IPS-15b (cell line): Measurements from ENCODE around the gene MRPS27.
A peak's percentile ranks its signal among the peaks of the same experiment; 100 is the strongest.

Source experiments
- H3K27me3 ChIP-seq: one replicate; pipeline ENCODE4 v1.6.1; 2013; ENCODE audit warnings: low read length; ENCODE audit not compliant: control insufficient read depth, insufficient read depth
- H3K36me3 ChIP-seq: one replicate; pipeline ENCODE4 v1.6.1; 2013; ENCODE audit warnings: low read length; ENCODE audit not compliant: control insufficient read depth, insufficient read depth
- H3K4me1 ChIP-seq: one replicate; pipeline ENCODE4 v1.6.1; 2013; ENCODE audit warnings: mild to moderate bottlenecking, low read length; ENCODE audit not compliant: control insufficient read depth, insufficient read depth
- H3K4me3 ChIP-seq: one replicate; pipeline ENCODE4 v1.5.1; 2013; ENCODE audit warnings: low read depth, low read length
- H3K9ac ChIP-seq: one replicate; pipeline ENCODE4 v1.6.1; 2013; ENCODE audit warnings: low read depth, mild to moderate bottlenecking, low read length
- H3K9me3 ChIP-seq: one replicate; pipeline ENCODE4 v1.6.1; 2013; ENCODE audit warnings: mild to moderate bottlenecking, low read length; ENCODE audit not compliant: control insufficient read depth, insufficient read depth

Gene MRPS27

DNA sequence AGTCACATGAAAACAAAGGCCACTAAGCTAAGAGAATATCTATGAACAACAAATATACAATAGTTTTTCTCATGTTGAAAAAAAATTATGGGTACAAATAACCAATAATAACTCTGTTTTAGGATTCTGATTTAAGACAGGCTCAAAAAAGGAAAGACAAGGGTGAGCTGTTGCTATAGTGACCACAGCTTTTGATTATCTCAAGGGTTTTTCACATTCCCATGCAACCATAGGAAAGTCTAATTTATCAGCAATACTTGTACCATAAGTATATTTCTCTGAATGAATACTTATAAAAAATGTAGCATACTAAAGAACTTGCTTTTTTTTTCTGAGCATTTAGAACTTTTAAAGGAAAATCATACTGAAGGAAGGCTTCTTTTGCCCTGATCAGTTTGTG is 68.0 kb downstream of the MRPS27 start:
- H3K36me3 ChIP-seq, result no peaks in the 10 kb centered on the region
- H3K4me1 ChIP-seq, result peaks cover 6% of the 10 kb centered on the region
- no peaks in the 10 kb centered on the region for H3K9me3 ChIP-seq

GRCh38 chr5:72251386-72251785 is 68.7 kb downstream of the MRPS27 start:
- Histone ChIP-seq H3K36me3 (no peaks in the 10 kb centered on the region), H3K9me3 (no peaks in the 10 kb centered on the region), H3K27me3 (no peaks in the 10 kb centered on the region), H3K9ac (no peak overlapping the region), H3K4me1 (peaks cover 6% of the 10 kb centered on the region), H3K4me3 (no peak overlapping the region)

More for the DNA sequence above, 68.0 kb downstream of the MRPS27 start:
- Histone ChIP-seq H3K4me3 (no peak overlapping the region), H3K27me3 (no peaks in the 10 kb centered on the region), H3K9ac (no peak overlapping the region)

DNA sequence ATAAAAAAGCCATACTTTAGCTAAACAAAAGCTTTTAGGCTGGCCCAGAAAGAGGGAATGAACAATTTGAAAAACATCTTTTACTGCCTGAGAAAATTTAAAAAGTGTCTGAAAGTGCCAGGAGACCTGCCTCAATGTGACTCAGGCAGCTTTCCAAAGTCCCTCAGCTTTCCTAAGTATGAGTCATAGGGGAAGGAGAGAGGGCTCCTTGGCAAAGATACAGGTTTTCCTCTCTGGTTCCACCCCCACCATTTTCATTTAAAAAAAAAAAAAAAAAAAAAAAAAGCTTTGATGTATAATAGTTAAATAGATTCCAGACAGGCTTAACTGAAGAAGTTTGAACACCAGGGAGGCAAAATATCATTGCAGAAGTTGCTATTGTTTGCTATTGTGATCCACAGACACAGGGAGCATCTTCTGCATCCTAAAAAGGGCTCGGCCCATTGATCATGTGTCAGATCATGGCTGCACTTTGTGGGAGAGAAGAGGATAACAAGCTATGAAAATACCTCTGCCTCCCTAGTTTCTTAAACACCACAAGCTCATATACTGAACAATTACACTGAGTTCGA is 71.5 kb downstream of the MRPS27 start:
- peaks cover 6% of the 10 kb centered on the region for H3K4me1 ChIP-seq

DNA sequence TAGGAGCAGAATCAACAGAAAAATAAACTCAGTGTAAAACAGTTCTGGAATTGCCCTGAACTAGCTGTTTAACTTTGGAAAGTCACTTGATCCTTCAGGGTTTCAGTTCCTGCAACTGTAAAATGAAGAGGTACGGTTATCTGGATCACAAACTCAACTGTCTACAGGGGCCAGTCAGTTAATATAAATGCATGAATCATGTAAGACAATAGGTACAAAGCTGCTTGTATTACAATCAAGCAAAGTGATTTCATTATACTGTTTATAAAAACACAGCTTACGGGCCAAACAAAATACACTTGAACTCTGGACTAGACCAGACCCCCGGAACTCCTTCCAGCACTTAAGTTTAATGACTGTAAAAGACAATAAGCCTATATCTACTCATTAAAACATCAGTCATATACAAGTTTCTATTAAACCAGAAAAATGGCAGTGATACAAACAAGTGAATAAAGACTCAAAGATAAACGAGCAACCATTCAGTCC is 73.0 kb downstream of the MRPS27 start:
- Histone ChIP-seq H3K36me3 (no peaks in the 10 kb centered on the region), H3K9me3 (no peaks in the 10 kb centered on the region), H3K27me3 (no peaks in the 10 kb centered on the region), H3K9ac (no peak overlapping the region), H3K4me1 (peaks cover 14% of the 10 kb centered on the region), H3K4me3 (no peak overlapping the region)

More for the DNA sequence above, 71.5 kb downstream of the MRPS27 start:
- Histone ChIP-seq H3K4me3 (no peak overlapping the region), H3K9me3 (no peaks in the 10 kb centered on the region), H3K36me3 (no peaks in the 10 kb centered on the region), H3K27me3 (no peaks in the 10 kb centered on the region), H3K9ac (no peak overlapping the region)

- Histone ChIP-seq H3K4me1 (peaks cover 14% of the 10 kb centered on the region), H3K4me3 (no peak overlapping the region), H3K36me3 (no peaks in the 10 kb centered on the region), H3K9me3 (no peaks in the 10 kb centered on the region), H3K27me3 (no peaks in the 10 kb centered on the region), H3K9ac (no peak overlapping the region)
Measured at GRCh38 chr5:72245951-72246532, 74.0 kb downstream of the MRPS27 start.

DNA sequence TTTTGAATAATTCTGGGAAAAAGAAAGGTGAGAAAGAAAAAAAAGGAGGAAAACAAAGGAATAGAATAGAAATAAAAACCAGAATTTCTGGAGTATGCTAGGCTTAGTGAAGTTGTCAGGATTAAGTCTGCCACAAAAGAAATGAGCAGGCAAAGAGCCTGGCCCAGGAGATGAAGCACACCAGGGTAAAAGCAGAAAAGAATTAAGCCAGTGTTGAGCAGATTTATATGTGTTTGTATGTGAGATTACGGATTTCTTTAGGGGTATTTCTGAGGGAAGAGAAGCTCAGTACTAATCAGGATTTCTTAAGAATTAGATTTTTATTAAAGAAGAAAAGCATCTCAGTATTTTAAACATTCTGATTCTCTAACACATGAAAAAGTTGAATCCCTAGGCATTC is 74.5 kb downstream of the MRPS27 start:
- Histone ChIP-seq H3K27me3 (no peaks in the 10 kb centered on the region), H3K36me3 (no peaks in the 10 kb centered on the region), H3K9me3 (no peaks in the 10 kb centered on the region), H3K4me1 (peaks cover 14% of the 10 kb centered on the region), H3K9ac (no peak overlapping the region), H3K4me3 (no peak overlapping the region)

DNA sequence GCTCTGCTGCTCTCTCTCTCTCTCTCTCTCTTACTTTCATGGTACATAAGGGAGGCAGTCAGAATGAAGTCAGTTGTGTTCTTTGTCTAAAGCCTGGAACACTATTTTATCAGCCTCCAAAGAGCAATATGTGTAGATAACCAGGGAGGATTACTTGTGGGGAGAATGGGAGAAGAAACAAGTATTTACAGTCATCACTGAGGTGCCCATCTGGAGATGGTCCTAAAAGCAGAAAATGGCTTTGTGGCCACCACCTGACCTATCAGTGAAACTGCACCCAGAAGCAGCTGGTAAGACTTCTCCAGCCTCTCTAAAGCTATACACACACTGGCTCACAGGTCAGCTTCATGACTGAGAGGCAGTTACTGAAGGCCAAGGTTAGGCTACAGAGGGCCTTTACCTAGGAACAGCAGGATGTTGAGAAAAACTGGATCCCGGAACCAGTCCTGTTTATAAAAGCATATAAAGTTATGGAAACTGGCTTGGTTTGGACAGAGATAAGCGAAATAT is 75.1 kb downstream of the MRPS27 start:
- no peaks in the 10 kb centered on the region for H3K36me3 ChIP-seq
- H3K4me1 ChIP-seq, result peaks cover 14% of the 10 kb centered on the region
- no peak overlapping the region for H3K4me3 ChIP-seq
- no peaks in the 10 kb centered on the region for H3K9me3 ChIP-seq
- no peak overlapping the region for H3K9ac ChIP-seq
- H3K27me3 ChIP-seq, result no peaks in the 10 kb centered on the region

DNA sequence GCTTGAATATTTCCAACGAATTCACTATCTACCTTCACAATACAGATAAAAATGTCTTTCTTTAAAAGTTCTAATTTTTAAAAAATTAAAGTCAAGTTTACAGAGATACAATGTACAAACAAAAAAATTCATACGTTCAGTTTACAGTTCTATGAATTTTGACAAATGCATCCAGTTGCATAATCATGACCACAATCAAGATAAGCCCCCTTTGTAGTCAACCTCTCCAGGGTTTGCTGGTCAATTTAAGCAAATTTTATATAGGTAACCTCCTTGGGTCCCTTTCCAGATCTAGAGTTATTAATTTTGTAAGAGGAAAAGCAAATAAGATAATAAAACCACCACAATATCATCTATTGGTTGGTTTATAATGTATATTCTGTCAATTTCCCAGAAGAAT is 76.3 kb downstream of the MRPS27 start:
- H3K9me3 ChIP-seq, result no peaks in the 10 kb centered on the region

DNA sequence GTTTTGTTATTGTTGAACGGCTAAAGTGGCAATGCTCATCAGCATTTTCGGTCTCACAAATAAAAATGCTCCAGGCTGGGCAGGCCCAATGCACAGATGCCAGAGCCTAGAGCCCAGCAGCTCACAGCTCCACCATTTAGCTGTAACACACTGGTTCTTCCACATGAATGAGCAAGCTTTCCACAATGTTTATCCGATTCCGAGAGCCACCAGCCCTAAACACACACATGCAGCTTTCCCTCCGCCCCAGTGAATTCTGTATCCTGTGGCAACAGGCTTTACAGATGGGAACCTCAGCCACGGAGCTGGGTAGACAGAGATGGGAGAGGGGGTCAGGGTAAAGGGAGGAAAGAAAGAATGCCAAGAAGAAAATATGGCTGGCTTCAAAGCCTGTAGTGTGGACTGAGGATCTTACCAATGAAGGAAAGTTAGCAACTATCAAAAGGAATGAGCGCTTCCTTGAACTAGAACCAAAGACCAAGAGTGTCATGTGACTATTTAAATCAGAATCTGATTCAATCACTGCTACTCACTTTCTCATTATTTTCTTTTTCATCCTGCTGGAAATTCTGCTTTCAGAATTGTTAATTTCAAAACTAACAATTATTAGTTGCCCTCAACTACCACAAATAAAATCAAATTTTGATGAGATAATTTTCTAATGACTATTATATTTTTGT is 77.1 kb downstream of the MRPS27 start:
- no peak overlapping the region for H3K4me3 ChIP-seq
- H3K9me3 ChIP-seq, result no peaks in the 10 kb centered on the region
- H3K9ac ChIP-seq, result peak overlapping the region; percentile 6
- H3K27me3 ChIP-seq, result no peaks in the 10 kb centered on the region
- H3K36me3 ChIP-seq, result no peaks in the 10 kb centered on the region
- peaks cover 15% of the 10 kb centered on the region for H3K4me1 ChIP-seq

More for the DNA sequence above, 76.3 kb downstream of the MRPS27 start:
- Histone ChIP-seq H3K4me3 (no peak overlapping the region), H3K36me3 (no peaks in the 10 kb centered on the region), H3K4me1 (peaks cover 13% of the 10 kb centered on the region), H3K9ac (no peak overlapping the region), H3K27me3 (no peaks in the 10 kb centered on the region)

GRCh38 chr5:72241346-72242003 is 78.6 kb downstream of the MRPS27 start:
- no peak overlapping the region for H3K9ac ChIP-seq
- H3K4me1 ChIP-seq, result peaks cover 15% of the 10 kb centered on the region
- H3K27me3 ChIP-seq, result no peaks in the 10 kb centered on the region
- H3K36me3 ChIP-seq, result no peaks in the 10 kb centered on the region
- no peaks in the 10 kb centered on the region for H3K9me3 ChIP-seq
- H3K4me3 ChIP-seq, result no peak overlapping the region

DNA sequence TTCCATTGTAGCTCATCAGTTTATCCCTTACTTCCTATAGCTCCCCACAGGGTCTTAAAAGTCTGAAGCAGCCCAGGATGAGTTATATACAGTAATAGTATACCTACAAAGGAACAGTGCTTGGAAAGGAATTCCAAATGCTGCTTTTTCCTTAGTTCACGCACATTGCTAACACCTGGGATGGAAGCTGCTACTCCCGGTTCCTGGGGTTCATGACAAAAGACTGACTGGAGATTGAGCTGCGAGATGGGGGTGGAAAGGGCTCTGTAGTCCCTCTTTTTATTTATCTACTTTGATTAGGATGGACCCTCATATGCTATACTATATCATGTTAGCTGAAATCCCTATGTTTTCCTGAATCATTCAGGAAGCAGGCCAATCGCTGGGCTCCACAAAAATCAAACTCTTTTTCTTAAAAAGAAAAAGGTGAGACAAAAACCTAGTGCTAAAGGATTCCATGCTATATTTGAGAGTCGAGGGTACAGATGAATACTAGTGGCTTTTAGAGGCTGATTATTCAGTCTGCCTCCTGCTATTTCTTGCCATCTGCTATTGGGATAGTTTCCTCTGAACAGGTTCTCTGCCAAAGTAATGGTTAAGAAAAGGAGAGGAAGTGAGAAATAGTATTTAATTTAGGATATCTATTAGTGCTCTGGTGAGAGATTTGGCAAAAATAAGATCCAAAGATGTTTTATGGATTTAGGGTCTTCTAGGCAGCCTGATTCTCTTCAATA is 81.2 kb downstream of the MRPS27 start:
- H3K9ac ChIP-seq, result no peak overlapping the region
- no peak overlapping the region for H3K4me3 ChIP-seq
- peaks cover 24% of the 10 kb centered on the region for H3K4me1 ChIP-seq
- H3K36me3 ChIP-seq, result no peaks in the 10 kb centered on the region
- H3K27me3 ChIP-seq, result no peaks in the 10 kb centered on the region
- H3K9me3 ChIP-seq, result no peaks in the 10 kb centered on the region
